Spleen (tissue), 11 donors: Measurements from ENCODE around the gene SPDYE3. TPM values are rescaled to one million over a fixed set of nuclear protein-coding genes. Genes with fewer than 3 reads are reported as not detected.
"Not testable (repeated sequence)": the region's sequence is repeated elsewhere in the genome, so short reads cannot be mapped to it uniquely, and the experiment has no call there.

Experiments used
- DNase-seq: peaks from one replicate; pipeline ENCODE4 v3.0.0-alpha.2; 2020
- H3K27ac ChIP-seq, 8 donors: fragments of 200-600 bp; sonication (generic) in 7 of 8; 1 replicate in 4 of 8; 2 replicates in 4 of 8; pipeline versions ENCODE4 v1.5.0 to v1.8.0; 2016 to 2021; ENCODE audit warnings: inconsistent platforms in 4 of 8, mild to moderate bottlenecking in 4 of 8, moderate library complexity in 1 of 8
- H3K27me3 ChIP-seq, 7 donors: fragments of 200-600 bp; sonication (generic) in 6 of 7; replicated peaks in 1 of 7; 1 replicate in 4 of 7; 2 replicates in 3 of 7; pipeline versions ENCODE4 v1.5.0 to v1.8.0; 2016 to 2021; ENCODE audit warnings: inconsistent platforms in 3 of 7, mild to moderate bottlenecking in 1 of 7
- H3K36me3 ChIP-seq, 6 donors: fragments of 200-600 bp; sonication (generic) in 5 of 6; 1 replicate in 4 of 6; 2 replicates in 2 of 6; pipeline versions ENCODE4 v1.5.0 to v1.8.0; 2016 to 2021; ENCODE audit warnings: inconsistent platforms in 2 of 6
- H3K4me1 ChIP-seq, 6 donors: fragments of 200-600 bp; sonication (generic) in 5 of 6; 1 replicate in 3 of 6; 2 replicates in 3 of 6; pipeline versions ENCODE4 v1.5.0 to v1.8.0; 2016 to 2021; ENCODE audit warnings: inconsistent platforms in 3 of 6
- H3K4me3 ChIP-seq, 8 donors: fragments of 200-600 bp; sonication (generic) in 7 of 8; 1 replicate in 4 of 8; 2 replicates in 4 of 8; pipeline versions ENCODE4 v1.5.0 to v1.8.0; 2016 to 2021; ENCODE audit warnings: inconsistent platforms in 4 of 8, mild to moderate bottlenecking in 4 of 8, moderate library complexity in 2 of 8
- H3K9me3 ChIP-seq, 8 donors: fragments of 200-600 bp; sonication (generic) in 7 of 8; 1 replicate in 4 of 8; 2 replicates in 4 of 8; pipeline versions ENCODE4 v1.5.0 to v1.8.0; 2016 to 2021; ENCODE audit warnings: inconsistent platforms in 4 of 8
- POLR2A ChIP-seq, 3 donors: fragments of 450-650 bp; IDR thresholded peaks; one replicate each; pipeline ENCODE4 v1.5.1; 2017; ENCODE audit warnings: antibody characterized with exemption in 3 of 3, mild to moderate bottlenecking in 1 of 3
- POLR2AphosphoS5 ChIP-seq, 3 donors: sonication (generic); formaldehyde crosslinking; IDR thresholded peaks; one replicate each; pipeline ENCODE4 v1.5.1; 2017; ENCODE audit warnings: antibody characterized with exemption in 3 of 3
- WGBS, 5 donors: extraction: QIAGEN DNeasy Blood & Tissue Kit in 3 of 5; methylation state at CpG; one replicate each; pipeline versions ENCODE4 v1.1.5 to v1.1.7; 2013 to 2018; 5-methylcytosine and 5-hydroxymethylcytosine counted together
- intact Hi-C: fragments of 100-400 bp; cut with DNase I; formaldehyde crosslinking; loops from one replicate; pipeline ENCODE4 v1.15.0; 2023; ENCODE audit warnings: low total_unique reads
- polyA plus RNA-seq, 3 donors: library from polyadenylated mRNA; stranded (reverse); fragments of 200-250 nt; gene quantifications; one replicate each; pipeline ENCODE4 v1.2.1, GENCODE V29; 2013
- total RNA-seq, 7 donors: library from RNA; depleted of rRNA in 3 of 7; stranded (reverse); fragments of >200 nt in 3 of 7; fragmentation: NEBNext Ultra II Directional in 4 of 7; extraction: Animal tissue kit (Norgen Biotek cat#: 25700) in 4 of 7; gene quantifications; one replicate each; pipeline versions ENCODE4 v1.1.0 to v1.2.1, GENCODE V29; 2016 to 2021
- TF ChIP-seq, protein P1 (sequence below), 11 experiments: fragments of 200-600 bp in 7 of 11; fragments of 450-650 bp in 4 of 11; sonication (generic) in 4 of 11; IDR thresholded peaks in 8 of 11; conservative IDR thresholded peaks in 3 of 11; 1 replicate in 7 of 11; 2 replicates in 4 of 11; pipeline versions ENCODE4 v1.4.0 to v1.8.0; 2016 to 2021; ENCODE audit warnings: antibody characterized with exemption in 11 of 11, inconsistent platforms in 4 of 11, mild to moderate bottlenecking in 1 of 11
- donor health status: healthy with polysubstance abuse.
- donor health status: DM: no; HTN: no; CAD: no; lungs with moderate emphysema.
- donor health status: DM: no; HTN: no; CAD: no.
- donor health status: Bipolar disorder and iron deficiency.
- donor health status: healthy.
- donor health status: DM: no; HTN: no; CAD: no.
- donor health status: DM: yes; HTN: yes; CAD: no.

Gene SPDYE3
- total and polyA plus RNA-seq, 10 donors = 0.09 to 0.22 (median 0.15) TPM; not detected in 7

DNA sequence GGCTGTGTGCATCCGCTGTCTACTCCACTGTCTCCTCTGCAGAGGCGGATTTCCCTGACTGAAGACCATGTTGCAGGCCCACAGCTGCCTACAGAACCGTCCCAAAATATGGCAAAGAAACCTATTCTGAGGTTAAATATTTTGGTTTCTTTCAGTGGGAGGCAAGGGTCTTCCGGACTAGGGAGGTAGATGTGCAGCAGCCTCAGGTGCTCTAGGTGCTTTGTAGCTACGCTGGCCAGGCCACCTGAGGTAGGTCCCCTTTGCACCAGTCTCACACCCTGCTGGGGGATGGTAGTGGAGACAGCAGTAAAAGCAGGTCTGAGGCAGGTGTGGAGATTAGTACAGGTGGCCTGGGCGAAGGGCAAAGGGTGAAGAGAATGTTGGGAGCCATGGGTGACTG, 42.3 kb downstream of the SPDYE3 start:
- Histone ChIP-seq H3K27me3 (no peaks in the 10 kb centered on the region), H3K4me3 (no peak overlapping the region), H3K27ac (no peak overlapping the region), H3K4me1 (peaks cover 0 to 43% (median 12%) of the 10 kb centered on the region in 6 donors), H3K36me3 (peaks cover 6 to 91% (median 68%) of the 10 kb centered on the region in 6 donors), H3K9me3 (no peaks in the 10 kb centered on the region)
- intact Hi-C loops = loop anchor here (10.0 kb wide), 2 partner anchors 55 to 215 kb away; no protein-coding TSS in a partner anchor
- TF ChIP-seq POLR2A (IDR thresholded peaks at IDR 0.05) (no peak), POLR2AphosphoS5 (IDR thresholded peaks at IDR 0.05) (peak in 1 of 3 donors; percentile 16)
- TF ChIP-seq, protein P1, sequence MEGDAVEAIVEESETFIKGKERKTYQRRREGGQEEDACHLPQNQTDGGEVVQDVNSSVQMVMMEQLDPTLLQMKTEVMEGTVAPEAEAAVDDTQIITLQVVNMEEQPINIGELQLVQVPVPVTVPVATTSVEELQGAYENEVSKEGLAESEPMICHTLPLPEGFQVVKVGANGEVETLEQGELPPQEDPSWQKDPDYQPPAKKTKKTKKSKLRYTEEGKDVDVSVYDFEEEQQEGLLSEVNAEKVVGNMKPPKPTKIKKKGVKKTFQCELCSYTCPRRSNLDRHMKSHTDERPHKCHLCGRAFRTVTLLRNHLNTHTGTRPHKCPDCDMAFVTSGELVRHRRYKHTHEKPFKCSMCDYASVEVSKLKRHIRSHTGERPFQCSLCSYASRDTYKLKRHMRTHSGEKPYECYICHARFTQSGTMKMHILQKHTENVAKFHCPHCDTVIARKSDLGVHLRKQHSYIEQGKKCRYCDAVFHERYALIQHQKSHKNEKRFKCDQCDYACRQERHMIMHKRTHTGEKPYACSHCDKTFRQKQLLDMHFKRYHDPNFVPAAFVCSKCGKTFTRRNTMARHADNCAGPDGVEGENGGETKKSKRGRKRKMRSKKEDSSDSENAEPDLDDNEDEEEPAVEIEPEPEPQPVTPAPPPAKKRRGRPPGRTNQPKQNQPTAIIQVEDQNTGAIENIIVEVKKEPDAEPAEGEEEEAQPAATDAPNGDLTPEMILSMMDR (IDR thresholded peaks at IDR 0.05 in 8 of 11, conservative IDR thresholded peaks at IDR 0.05 in 3 of 11) = no peak
- WGBS, 5 donors = 95 to 100% (median 97%) methylated on average over 6 of the region's 6 CpGs
- DNase-seq = no peak

DNA sequence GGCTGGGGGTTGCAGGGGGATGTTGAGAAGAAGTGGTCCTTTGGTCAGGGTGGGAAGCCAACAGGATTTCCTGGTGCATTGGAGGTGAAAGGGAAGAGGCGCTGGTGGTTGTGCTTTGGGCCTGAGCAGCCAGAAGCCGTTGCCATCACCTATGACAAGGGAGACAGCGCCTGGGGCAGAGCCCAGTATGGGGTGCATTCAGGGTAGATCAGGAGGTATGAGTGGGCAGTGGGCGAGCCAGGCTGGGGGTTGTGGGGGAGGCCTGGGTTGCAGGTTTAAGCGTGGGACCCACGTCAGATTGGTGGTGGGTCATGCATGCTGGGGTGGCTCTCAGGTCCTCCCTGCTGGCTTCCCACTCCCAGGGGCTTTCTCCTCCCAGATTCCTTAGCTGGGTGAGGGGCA, 44.2 kb downstream of the SPDYE3 start:
- intact Hi-C loops = loop anchor here (10.0 kb wide), 1 partner anchor 53 kb away; no protein-coding TSS in a partner anchor
- peak overlapping the region in 5 of 8 donors; percentile 48 to 89 (median 81) for H3K27ac ChIP-seq
- peaks cover 3 to 100% (median 80%) of the 10 kb centered on the region in 6 donors for H3K36me3 ChIP-seq
- DNase-seq = peak; percentile 76
- peak overlapping the region in 2 of 8 donors; percentile 36 to 65 for H3K4me3 ChIP-seq
- WGBS, 5 donors = 76 to 85% (median 78%) methylated on average over 6 of the region's 6 CpGs
- H3K27me3 ChIP-seq = no peaks in the 10 kb centered on the region
- H3K9me3 ChIP-seq = no peaks in the 10 kb centered on the region
- TF ChIP-seq, protein P1 (IDR thresholded peaks at IDR 0.05 in 8 of 11, conservative IDR thresholded peaks at IDR 0.05 in 3 of 11) = no peak
- no peak for TF ChIP-seq POLR2AphosphoS5 (IDR thresholded peaks at IDR 0.05)
- TF ChIP-seq POLR2A (IDR thresholded peaks at IDR 0.05) = no peak
- peaks cover 0 to 49% (median 11%) of the 10 kb centered on the region in 6 donors for H3K4me1 ChIP-seq

DNA sequence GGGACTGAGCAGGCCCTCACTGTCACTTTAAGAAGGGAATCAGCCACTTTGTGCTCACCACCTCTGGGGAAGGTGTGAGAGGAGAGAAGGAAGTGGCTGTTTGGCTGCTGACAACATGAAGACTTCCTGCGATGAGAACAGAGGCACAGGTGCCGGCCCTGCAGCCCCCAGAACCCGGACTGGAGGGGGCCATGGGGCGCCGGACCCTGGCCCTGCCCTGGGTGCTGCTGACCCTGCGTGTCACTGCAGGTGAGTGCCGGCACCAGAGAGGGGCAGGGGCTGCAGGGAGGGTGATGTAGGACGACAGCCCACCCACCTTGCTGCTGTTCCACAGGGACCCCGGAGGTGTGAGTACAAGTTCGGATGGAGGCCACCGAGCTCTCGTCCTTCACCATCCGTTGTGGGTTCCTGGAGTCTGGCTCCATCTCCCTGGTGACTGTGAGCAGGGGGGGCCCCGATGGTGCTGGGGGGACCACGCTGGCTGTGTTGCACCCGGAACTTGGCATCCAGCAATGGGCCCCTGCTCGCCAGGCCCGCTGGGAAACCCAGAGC, 44.8 kb downstream of the SPDYE3 start:
- H3K27ac ChIP-seq = peak overlapping the region in 6 of 8 donors; percentile 46 to 89 (median 70)
- peak; percentile 78 for DNase-seq
- WGBS, 5 donors = 72 to 94% (median 76%) methylated on average over 8 to 18 of the region's 18 CpGs
- peak; percentile 13 to 63 (median 25) for TF ChIP-seq POLR2AphosphoS5 (IDR thresholded peaks at IDR 0.05)
- peaks cover 3 to 100% (median 81%) of the 10 kb centered on the region in 6 donors for H3K36me3 ChIP-seq
- peaks cover 0 to 54% (median 12%) of the 10 kb centered on the region in 6 donors for H3K4me1 ChIP-seq
- intact Hi-C loops = loop anchor here (10.0 kb wide), 1 partner anchor 52 kb away; no protein-coding TSS in a partner anchor
- not testable (repeated sequence) for H3K27me3 ChIP-seq, H3K9me3 ChIP-seq
- H3K4me3 ChIP-seq = peak overlapping the region in 5 of 8 donors; percentile 25 to 65 (median 35)

DNA sequence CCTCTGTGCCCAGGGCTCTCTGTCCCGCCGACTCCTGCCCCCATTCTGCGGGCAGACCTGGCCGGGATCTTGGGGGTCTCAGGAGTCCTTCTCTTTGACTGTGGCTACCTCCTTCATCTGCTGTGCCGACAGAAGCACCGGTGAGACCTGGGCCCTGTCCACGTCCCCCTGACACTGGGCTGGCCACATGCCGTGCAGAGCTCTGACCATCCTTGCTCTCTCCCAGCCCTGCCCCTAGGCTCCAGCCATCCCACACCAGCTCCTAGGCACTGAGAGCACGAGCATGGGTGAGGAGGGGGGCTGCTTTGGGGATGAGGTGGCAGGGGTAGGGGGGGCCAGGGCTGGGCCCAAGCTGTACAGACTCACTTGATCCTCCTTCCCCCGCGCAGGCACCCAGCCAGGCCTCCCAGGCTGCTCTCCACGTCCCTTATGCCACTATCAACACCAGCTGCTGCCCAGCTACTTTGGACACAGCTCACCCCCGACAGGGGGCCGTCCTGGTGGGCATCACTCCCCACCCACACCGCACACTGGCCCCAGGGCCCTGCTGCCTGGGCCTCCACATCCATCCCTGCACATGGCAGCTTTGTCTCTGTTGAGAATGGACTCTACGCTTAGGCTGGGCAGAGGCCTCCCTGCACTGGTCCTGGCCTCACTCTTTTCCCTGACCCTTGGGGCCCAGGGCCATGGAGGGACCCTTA, 45.6 kb downstream of the SPDYE3 start:
- 91 to 95% (median 94%) methylated on average over 9 to 16 of the region's 16 CpGs for WGBS, 5 donors
- DNase-seq = no peak
- intact Hi-C loops = loop anchor here (10.0 kb wide), 1 partner anchor 52 kb away; no protein-coding TSS in a partner anchor
- Histone ChIP-seq H3K27ac (peak overlapping the region; percentile 35 to 89 (median 54)), H3K9me3 (no peaks in the 10 kb centered on the region), H3K36me3 (peaks cover 3 to 100% (median 81%) of the 10 kb centered on the region in 6 donors), H3K4me3 (peak overlapping the region in 4 of 8 donors; percentile 29 to 65 (median 36)), H3K4me1 (peaks cover 0 to 62% (median 17%) of the 10 kb centered on the region in 6 donors), H3K27me3 (no peaks in the 10 kb centered on the region)
- TF ChIP-seq POLR2A (IDR thresholded peaks at IDR 0.05) = no peak
- peak in 1 of 3 donors; percentile 31 for TF ChIP-seq POLR2AphosphoS5 (IDR thresholded peaks at IDR 0.05)
- TF ChIP-seq, protein P1 (IDR thresholded peaks at IDR 0.05 in 8 of 11, conservative IDR thresholded peaks at IDR 0.05 in 3 of 11) = no peak
